ENCODE measurements around the gene TRPM1.

The TRPM1 gene

DNA sequence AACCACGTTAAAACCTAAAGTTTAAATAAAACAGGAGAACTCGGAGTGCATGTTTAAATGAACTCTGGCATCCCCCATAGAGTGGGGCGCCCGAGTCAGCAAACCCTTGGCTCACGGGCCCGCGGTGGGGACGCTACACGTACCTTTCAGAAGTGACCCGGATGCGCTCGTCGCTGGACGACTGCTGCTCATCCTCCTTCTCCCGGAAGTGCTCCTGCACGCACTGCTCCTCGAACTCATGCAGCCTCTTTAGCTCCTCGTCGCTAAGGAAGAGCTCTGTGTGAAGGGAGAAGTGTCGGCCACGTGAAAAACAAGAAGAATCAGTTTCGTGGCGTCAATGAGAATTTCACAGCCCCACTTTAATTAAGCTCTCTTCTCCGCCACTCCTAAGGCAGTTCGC lies 75.5 kb downstream of the TRPM1 start:
- H3K27me3 ChIP-seq (ENCODE audit: control insufficient read depth in 5 of 5, insufficient read depth in 4 of 5, low read length in 5 of 5): no peaks in the 10 kb centered on the region
- no peak overlapping the region for H3K9ac ChIP-seq (ENCODE audit: low read length in 5 of 5)
- H3K9me3 ChIP-seq (ENCODE audit: control insufficient read depth in 5 of 5, low read length in 5 of 5): no peaks in the 10 kb centered on the region
- no peak overlapping the region for H3K27ac ChIP-seq (ENCODE audit: low read depth, low read length)
- H3K4me3 ChIP-seq (ENCODE audit: low read depth in 1 of 5, low read length in 5 of 5): no peak overlapping the region
- no peaks in the 10 kb centered on the region for H3K36me3 ChIP-seq (ENCODE audit: control insufficient read depth in 5 of 5, insufficient read depth in 5 of 5, low read length in 5 of 5)
- H3K4me1 ChIP-seq (ENCODE audit: control insufficient read depth in 5 of 5, insufficient read depth in 5 of 5, low read length in 5 of 5): peaks cover 0 to 22% (median 4%) of the 10 kb centered on the region in 5 donors

- no peaks in the 10 kb centered on the region for H3K9me3 ChIP-seq (ENCODE audit: control insufficient read depth in 5 of 5, low read length in 5 of 5)
- no peaks in the 10 kb centered on the region for H3K27me3 ChIP-seq (ENCODE audit: control insufficient read depth in 5 of 5, insufficient read depth in 4 of 5, low read length in 5 of 5)
- H3K4me3 ChIP-seq (ENCODE audit: low read depth in 1 of 5, low read length in 5 of 5): no peak overlapping the region
- no peaks in the 10 kb centered on the region for H3K36me3 ChIP-seq (ENCODE audit: control insufficient read depth in 5 of 5, insufficient read depth in 5 of 5, low read length in 5 of 5)
- peaks cover 0 to 22% (median 4%) of the 10 kb centered on the region in 5 donors for H3K4me1 ChIP-seq (ENCODE audit: control insufficient read depth in 5 of 5, insufficient read depth in 5 of 5, low read length in 5 of 5)
- H3K9ac ChIP-seq (ENCODE audit: low read length in 5 of 5): no peak overlapping the region
- H3K27ac ChIP-seq (ENCODE audit: low read depth, low read length): no peak overlapping the region
These were observed 76.5 kb downstream of the TRPM1 start for GRCh38 chr15:31024979-31025378.

DNA sequence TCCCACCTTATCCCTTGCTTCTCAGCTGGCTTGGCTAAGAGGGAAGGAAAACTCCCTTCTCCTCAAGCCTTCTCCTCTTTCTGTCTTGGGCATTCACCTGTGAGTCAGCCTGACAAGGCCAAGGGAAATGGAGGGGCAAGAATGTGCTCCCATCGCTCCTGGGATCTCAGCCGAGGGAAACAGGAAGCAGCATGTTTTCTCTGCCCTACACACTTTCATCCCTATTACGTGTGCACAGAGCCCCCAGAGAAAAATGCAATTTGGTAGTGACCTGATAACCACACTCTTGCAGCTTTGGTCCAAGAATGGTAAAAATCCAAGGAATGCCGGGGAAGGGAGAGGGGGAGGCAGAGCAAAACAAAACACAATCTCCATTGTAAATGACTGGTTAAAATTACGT lies 77.2 kb downstream of the TRPM1 start:
- Histone ChIP-seq H3K9ac (ENCODE audit: low read length in 5 of 5) (no peak overlapping the region), H3K4me1 (ENCODE audit: control insufficient read depth in 5 of 5, insufficient read depth in 5 of 5, low read length in 5 of 5) (peaks cover 0 to 22% (median 4%) of the 10 kb centered on the region in 5 donors), H3K27me3 (ENCODE audit: control insufficient read depth in 5 of 5, insufficient read depth in 4 of 5, low read length in 5 of 5) (no peaks in the 10 kb centered on the region), H3K36me3 (ENCODE audit: control insufficient read depth in 5 of 5, insufficient read depth in 5 of 5, low read length in 5 of 5) (no peaks in the 10 kb centered on the region), H3K9me3 (ENCODE audit: control insufficient read depth in 5 of 5, low read length in 5 of 5) (no peaks in the 10 kb centered on the region), H3K4me3 (ENCODE audit: low read depth in 1 of 5, low read length in 5 of 5) (no peak overlapping the region), H3K27ac (ENCODE audit: low read depth, low read length) (no peak overlapping the region)

- H3K9ac ChIP-seq (ENCODE audit: low read length in 5 of 5): no peak overlapping the region
- H3K27ac ChIP-seq (ENCODE audit: low read depth, low read length): no peak overlapping the region
- peaks cover 0 to 22% (median 4%) of the 10 kb centered on the region in 5 donors for H3K4me1 ChIP-seq (ENCODE audit: control insufficient read depth in 5 of 5, insufficient read depth in 5 of 5, low read length in 5 of 5)
- H3K9me3 ChIP-seq (ENCODE audit: control insufficient read depth in 5 of 5, low read length in 5 of 5): no peaks in the 10 kb centered on the region
- no peak overlapping the region for H3K4me3 ChIP-seq (ENCODE audit: low read depth in 1 of 5, low read length in 5 of 5)
- no peaks in the 10 kb centered on the region for H3K27me3 ChIP-seq (ENCODE audit: control insufficient read depth in 5 of 5, insufficient read depth in 4 of 5, low read length in 5 of 5)
- H3K36me3 ChIP-seq (ENCODE audit: control insufficient read depth in 5 of 5, insufficient read depth in 5 of 5, low read length in 5 of 5): no peaks in the 10 kb centered on the region
These were observed 77.7 kb downstream of the TRPM1 start for GRCh38 chr15:31023841-31024240.

DNA sequence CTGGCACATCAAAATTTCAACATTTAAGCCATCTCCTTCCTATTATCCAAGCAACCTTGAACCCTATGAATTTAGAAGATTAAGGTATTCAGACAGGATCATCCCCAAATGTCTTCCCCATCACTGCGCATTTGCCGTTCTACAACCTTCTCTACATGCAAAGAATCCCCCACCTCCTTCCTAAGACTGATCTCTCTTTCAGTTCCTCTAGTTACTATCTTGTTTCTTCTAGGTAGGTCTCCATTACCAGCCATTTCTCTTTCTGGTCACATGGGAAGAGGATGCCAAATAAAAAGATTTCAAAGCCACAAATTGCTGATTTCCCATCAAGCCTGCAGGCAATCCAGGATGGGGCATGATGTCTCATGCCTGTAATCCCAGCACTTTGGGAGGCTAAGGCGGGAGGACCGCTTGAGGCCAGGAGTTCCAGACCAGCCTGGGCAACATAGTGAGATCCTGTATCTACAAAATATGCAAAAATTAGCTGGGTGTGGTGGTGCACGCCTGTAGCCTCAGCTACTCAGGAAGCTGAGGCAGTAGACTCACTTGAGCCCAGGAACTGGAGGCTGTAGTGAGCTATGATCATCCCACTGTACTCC lies 80.4 kb downstream of the TRPM1 start:
- Histone ChIP-seq H3K9me3 (ENCODE audit: control insufficient read depth in 5 of 5, low read length in 5 of 5) (no peaks in the 10 kb centered on the region), H3K9ac (ENCODE audit: low read length in 5 of 5) (no peak overlapping the region), H3K27me3 (ENCODE audit: control insufficient read depth in 5 of 5, insufficient read depth in 4 of 5, low read length in 5 of 5) (no peaks in the 10 kb centered on the region), H3K4me1 (ENCODE audit: control insufficient read depth in 5 of 5, insufficient read depth in 5 of 5, low read length in 5 of 5) (peaks cover 0 to 22% (median 4%) of the 10 kb centered on the region in 5 donors), H3K4me3 (ENCODE audit: low read depth in 1 of 5, low read length in 5 of 5) (no peak overlapping the region), H3K27ac (ENCODE audit: low read depth, low read length) (no peak overlapping the region), H3K36me3 (ENCODE audit: control insufficient read depth in 5 of 5, insufficient read depth in 5 of 5, low read length in 5 of 5) (no peaks in the 10 kb centered on the region)

GRCh38 chr15:31020542-31020941 lies 81.0 kb downstream of the TRPM1 start:
- H3K9ac ChIP-seq (ENCODE audit: low read length in 5 of 5): no peak overlapping the region
- no peaks in the 10 kb centered on the region for H3K36me3 ChIP-seq (ENCODE audit: control insufficient read depth in 5 of 5, insufficient read depth in 5 of 5, low read length in 5 of 5)
- H3K27ac ChIP-seq (ENCODE audit: low read depth, low read length): no peak overlapping the region
- no peaks in the 10 kb centered on the region for H3K9me3 ChIP-seq (ENCODE audit: control insufficient read depth in 5 of 5, low read length in 5 of 5)
- no peaks in the 10 kb centered on the region for H3K27me3 ChIP-seq (ENCODE audit: control insufficient read depth in 5 of 5, insufficient read depth in 4 of 5, low read length in 5 of 5)
- H3K4me1 ChIP-seq (ENCODE audit: control insufficient read depth in 5 of 5, insufficient read depth in 5 of 5, low read length in 5 of 5): peaks cover 0 to 22% (median 4%) of the 10 kb centered on the region in 5 donors
- H3K4me3 ChIP-seq (ENCODE audit: low read depth in 1 of 5, low read length in 5 of 5): no peak overlapping the region

DNA sequence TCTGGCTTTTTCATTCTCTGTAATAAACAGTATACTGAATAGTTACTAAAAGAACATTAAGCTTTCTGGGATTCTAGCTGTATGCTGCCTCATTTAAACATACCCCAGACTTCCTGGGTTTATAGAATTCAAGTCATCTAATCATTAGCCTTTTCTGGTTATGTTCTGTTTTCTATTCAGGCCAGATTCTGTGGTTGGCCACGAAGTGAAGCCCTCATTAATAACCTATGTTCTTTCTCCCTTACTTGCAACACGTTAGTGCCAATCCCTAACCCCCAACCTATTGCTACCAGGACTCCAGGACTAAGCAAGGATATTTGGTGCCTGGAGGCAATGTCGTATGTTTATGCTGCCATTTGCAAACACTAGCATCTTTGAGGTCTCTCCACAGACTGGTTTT lies 81.5 kb downstream of the TRPM1 start:
- no peak overlapping the region for H3K9ac ChIP-seq (ENCODE audit: low read length in 5 of 5)
- no peak overlapping the region for H3K27ac ChIP-seq (ENCODE audit: low read depth, low read length)
- no peaks in the 10 kb centered on the region for H3K36me3 ChIP-seq (ENCODE audit: control insufficient read depth in 5 of 5, insufficient read depth in 5 of 5, low read length in 5 of 5)
- no peak overlapping the region for H3K4me3 ChIP-seq (ENCODE audit: low read depth in 1 of 5, low read length in 5 of 5)
- H3K4me1 ChIP-seq (ENCODE audit: control insufficient read depth in 5 of 5, insufficient read depth in 5 of 5, low read length in 5 of 5): peaks cover 0 to 20% (median 4%) of the 10 kb centered on the region in 5 donors
- H3K27me3 ChIP-seq (ENCODE audit: control insufficient read depth in 5 of 5, insufficient read depth in 4 of 5, low read length in 5 of 5): no peaks in the 10 kb centered on the region
- H3K9me3 ChIP-seq (ENCODE audit: control insufficient read depth in 5 of 5, low read length in 5 of 5): no peaks in the 10 kb centered on the region

DNA sequence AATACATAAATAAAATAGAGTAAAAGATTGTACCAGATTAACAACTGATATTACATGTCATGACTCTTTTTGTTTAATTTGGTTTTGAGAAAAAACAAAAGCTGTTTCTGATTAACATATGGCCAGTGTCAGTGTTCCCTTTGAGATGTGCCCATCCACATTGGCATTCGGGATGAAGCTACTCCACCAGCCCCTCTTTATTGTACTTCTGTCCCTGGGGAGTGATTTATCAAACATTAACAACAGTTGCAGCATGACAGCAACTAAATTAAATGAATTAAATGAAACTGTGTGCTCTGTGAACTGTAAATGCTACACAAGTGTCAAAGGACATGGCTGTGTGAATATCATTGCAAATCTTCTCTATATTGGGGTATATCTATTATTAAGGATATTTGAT lies 84.2 kb downstream of the TRPM1 start:
- Histone ChIP-seq H3K4me1 (ENCODE audit: control insufficient read depth in 5 of 5, insufficient read depth in 5 of 5, low read length in 5 of 5) (no peaks in the 10 kb centered on the region), H3K27ac (ENCODE audit: low read depth, low read length) (no peak overlapping the region), H3K4me3 (ENCODE audit: low read depth in 1 of 5, low read length in 5 of 5) (no peak overlapping the region), H3K9me3 (ENCODE audit: control insufficient read depth in 5 of 5, low read length in 5 of 5) (peaks cover 0 to 10% (median 7%) of the 10 kb centered on the region in 5 donors), H3K9ac (ENCODE audit: low read length in 5 of 5) (no peak overlapping the region), H3K36me3 (ENCODE audit: control insufficient read depth in 5 of 5, insufficient read depth in 5 of 5, low read length in 5 of 5) (no peaks in the 10 kb centered on the region), H3K27me3 (ENCODE audit: control insufficient read depth in 5 of 5, insufficient read depth in 4 of 5, low read length in 5 of 5) (no peaks in the 10 kb centered on the region)

GRCh38 chr15:31016446-31016915 lies 85.0 kb downstream of the TRPM1 start:
- Histone ChIP-seq H3K36me3 (ENCODE audit: control insufficient read depth in 5 of 5, insufficient read depth in 5 of 5, low read length in 5 of 5) (no peaks in the 10 kb centered on the region), H3K27ac (ENCODE audit: low read depth, low read length) (no peak overlapping the region), H3K4me3 (ENCODE audit: low read depth in 1 of 5, low read length in 5 of 5) (no peak overlapping the region), H3K27me3 (ENCODE audit: control insufficient read depth in 5 of 5, insufficient read depth in 4 of 5, low read length in 5 of 5) (no peaks in the 10 kb centered on the region), H3K4me1 (ENCODE audit: control insufficient read depth in 5 of 5, insufficient read depth in 5 of 5, low read length in 5 of 5) (no peaks in the 10 kb centered on the region), H3K9me3 (ENCODE audit: control insufficient read depth in 5 of 5, low read length in 5 of 5) (peaks cover 0 to 13% (median 10%) of the 10 kb centered on the region in 5 donors), H3K9ac (ENCODE audit: low read length in 5 of 5) (no peak overlapping the region)

GRCh38 chr15:31014608-31014925 lies 87.0 kb downstream of the TRPM1 start:
- no peak overlapping the region for H3K27ac ChIP-seq (ENCODE audit: low read depth, low read length)
- H3K9ac ChIP-seq (ENCODE audit: low read length in 5 of 5): no peak overlapping the region
- H3K9me3 ChIP-seq (ENCODE audit: control insufficient read depth in 5 of 5, low read length in 5 of 5): peaks cover 0 to 13% (median 12%) of the 10 kb centered on the region in 5 donors
- no peak overlapping the region for H3K4me3 ChIP-seq (ENCODE audit: low read depth in 1 of 5, low read length in 5 of 5)
- H3K4me1 ChIP-seq (ENCODE audit: control insufficient read depth in 5 of 5, insufficient read depth in 5 of 5, low read length in 5 of 5): no peaks in the 10 kb centered on the region
- no peaks in the 10 kb centered on the region for H3K36me3 ChIP-seq (ENCODE audit: control insufficient read depth in 5 of 5, insufficient read depth in 5 of 5, low read length in 5 of 5)
- H3K27me3 ChIP-seq (ENCODE audit: control insufficient read depth in 5 of 5, insufficient read depth in 4 of 5, low read length in 5 of 5): no peaks in the 10 kb centered on the region
